Glomerular endothelial cell (primary cell): ENCODE results near the gene RLF. TPM values are rescaled to one million over a fixed set of nuclear protein-coding genes. Genes with fewer than 3 reads are reported as not detected.
A peak's percentile ranks its signal among the peaks of the same experiment; 100 is the strongest.

ENCODE experiments used
- DNase-seq: peaks from one replicate; pipeline ENCODE4 v3.0.0-alpha.2; 2011; ENCODE audit warnings: low read depth, low spot score; ENCODE audit errors: extremely low read depth
- total RNA-seq: library from RNA; depleted of rRNA; stranded (reverse); fragments of >200 nt; gene quantifications from 2 replicates; pipeline ENCODE4 v1.2.3, GENCODE V29; 2015

Gene RLF
- total RNA-seq, 1 donor from 2014 or later: 11.4 TPM

DNA sequence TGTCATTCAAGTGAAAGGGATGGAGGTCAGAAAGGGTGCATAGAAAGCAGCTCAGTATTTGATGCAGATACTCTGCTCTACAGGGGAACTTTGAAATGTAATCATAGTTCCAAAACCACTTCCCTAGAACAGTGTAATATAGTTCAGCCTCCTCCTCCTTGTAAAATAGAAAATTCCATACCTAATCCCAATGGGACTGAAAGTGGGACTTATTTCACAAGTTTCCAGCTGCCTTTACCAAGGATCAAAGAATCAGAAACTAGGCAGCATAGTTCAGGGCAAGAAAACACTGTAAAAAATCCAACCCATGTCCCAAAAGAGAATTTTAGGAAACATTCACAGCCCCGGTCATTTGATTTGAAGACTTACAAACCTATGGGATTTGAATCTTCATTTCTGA is 78.4 kb downstream of the RLF start:
- DNase-seq: no peak

DNA sequence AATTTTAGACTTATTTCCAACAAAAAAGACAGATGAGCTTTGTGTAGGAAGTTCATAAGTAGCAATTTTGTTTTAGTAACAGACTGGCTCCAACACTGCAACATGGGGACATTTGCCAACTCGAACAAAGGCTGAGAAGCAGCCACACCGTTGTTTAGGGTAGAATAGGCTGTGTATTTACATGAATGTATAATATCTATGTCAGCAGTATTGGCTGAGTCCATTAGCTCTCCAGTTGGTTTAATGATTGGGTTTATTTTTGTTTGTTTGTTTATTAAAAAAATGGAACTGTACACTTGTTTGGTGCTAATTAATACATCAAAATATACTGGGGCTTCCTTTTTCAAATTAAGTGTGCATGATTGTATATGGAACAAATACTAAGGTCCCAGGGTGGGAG is 79.2 kb downstream of the RLF start:
- DNase-seq: no peak

DNA sequence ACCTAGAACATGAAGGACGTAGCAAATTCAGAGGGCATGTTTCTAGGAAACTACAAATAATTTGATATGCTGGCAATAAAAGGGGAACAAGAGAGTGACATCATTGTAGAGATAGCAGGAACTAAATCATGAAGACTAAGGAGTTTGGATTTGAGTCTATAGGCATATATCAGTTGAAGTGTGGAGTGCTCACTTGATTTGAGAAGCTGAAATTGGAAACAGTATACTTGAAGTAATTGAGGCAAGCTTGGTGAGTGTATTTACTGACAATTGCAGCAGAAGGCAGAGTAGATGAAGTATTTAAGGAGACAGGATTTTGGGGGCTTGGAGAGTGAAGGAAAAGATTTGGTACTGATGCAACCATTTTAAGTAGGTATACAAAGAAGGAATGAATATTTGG is 80.2 kb downstream of the RLF start:
- no peak for DNase-seq

DNA sequence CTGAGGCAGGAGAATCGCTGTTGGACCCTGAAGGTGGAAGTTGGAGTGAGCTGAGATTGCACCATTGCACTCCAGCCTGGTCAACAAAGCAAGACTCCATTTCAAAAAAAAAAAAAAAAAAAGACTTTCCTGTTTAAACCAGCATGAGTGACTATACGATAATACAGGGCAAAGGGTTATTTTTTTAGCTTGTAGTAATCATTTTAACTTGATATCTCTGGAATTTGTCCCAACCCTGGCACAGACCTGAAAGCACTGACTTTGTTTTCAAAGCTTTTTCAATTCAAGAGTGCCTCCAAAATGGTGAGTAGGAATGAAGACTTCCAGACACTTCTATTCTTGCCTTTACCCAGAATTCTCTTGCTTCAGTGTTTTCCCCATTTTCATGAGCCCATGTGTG is 82.2 kb downstream of the RLF start:
- DNase-seq: no peak

DNA sequence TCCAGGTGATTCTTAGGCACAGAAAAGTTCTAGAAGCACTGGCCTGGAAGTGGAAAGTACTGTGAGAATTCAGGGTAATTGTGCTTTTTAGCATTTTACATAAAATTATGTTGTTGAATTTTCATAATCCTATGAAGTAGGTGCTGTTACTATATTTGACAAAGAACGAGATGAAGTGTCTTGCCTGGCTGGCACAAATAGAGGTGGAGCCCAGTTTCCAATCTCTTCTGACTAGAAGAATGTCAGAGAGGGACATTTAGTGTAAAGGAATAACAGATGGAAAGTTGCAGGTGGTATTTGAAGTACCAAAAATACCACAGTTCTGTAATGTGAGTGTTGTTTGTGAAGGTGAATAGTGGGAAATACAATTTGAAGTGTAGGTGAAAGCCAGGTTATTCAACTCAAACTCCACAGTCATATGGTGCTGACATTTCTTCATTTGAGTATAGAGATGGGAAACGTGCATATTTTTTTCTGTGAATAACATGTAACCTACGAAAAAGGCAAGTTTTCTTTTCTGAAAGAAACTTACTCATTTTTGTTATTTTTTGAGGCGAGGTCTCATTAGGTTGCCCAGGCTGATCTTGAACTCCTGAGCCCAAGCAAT is 83.1 kb downstream of the RLF start:
- DNase-seq: no peak

DNA sequence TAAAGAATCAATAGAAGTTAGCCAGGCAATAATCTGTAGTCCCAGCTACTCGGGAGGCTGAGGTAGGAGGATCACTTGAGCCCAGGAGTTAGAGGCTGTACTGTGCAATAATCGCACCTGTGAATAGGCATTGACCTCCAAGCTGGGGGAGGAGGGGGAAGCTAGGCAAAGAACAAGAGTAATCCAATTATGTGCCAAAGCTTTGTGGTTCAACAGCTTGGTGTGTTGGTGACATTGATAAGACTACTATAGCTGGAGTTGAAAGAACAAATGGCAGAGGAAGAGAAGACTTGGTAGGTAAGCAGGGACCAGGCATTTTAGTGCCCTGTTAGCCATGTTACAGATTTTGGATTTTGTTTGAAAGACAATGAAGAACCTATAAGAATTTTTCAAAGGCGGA is 84.5 kb downstream of the RLF start:
- no peak for DNase-seq

DNA sequence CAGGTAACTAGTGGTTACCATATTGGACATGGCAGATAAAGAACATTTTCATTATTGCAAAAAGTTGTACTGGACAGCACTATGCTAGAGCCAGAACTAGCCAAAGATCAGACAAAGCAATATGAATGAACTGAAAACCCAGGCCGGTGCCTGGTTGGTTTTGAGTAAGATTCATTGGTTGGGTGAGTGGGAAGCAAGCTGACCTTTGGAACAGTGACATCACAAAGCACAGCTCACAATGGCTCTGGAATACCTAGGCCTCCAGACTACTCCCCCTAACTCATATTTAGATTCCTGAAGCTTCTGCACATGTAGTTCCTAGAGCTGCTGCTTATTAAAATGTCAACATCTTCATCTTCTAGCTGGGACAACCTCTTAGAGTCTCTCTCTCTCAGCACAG is 86.5 kb downstream of the RLF start, which contains the start of gene TMCO2:
Gene TMCO2, plus strand, starts transcription at position 283 of the 400 bp plus-strand sequence. Its CDS starts 57 bp downstream, at position 340.
- DNase-seq: no peak

DNA sequence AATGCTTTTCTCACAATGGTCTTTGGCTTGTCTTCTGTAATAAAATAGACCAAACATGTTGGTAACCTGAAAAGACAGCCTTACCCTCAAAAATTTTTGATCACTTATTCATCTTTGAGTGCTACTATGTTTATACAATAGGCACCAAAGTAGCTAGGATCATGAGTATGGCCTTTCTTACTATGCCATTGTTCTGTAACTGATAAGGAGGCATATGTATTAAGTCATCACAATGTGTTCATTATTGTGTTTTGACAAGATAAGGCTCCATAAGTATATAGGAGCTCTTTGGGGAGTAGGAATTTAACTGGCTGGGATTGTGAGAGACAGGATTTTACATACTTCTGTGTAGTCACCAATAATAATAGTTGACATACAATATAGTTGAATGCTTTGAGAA is 87.2 kb downstream of the RLF start:
- peak; percentile 27 for DNase-seq

DNA sequence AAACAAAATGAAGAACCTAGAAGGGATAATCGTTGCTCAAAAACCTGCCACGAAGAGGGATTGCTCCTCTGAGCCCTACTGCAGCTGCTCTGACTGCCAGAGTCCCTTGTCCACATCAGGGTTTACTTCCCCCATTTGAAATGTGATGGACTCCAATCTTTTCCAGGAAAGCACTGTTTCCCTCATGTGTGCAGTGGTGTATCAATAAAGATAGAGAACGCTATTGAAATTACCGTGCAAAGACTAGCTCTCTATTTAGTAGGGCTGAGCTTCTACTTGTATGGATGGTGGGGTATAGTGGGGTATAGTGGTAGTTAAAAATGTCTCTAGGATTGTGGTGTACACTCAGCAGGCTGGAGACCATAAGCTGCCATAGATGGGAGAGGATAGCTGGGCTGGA is 90.3 kb downstream of the RLF start:
- DNase-seq: no peak

DNA sequence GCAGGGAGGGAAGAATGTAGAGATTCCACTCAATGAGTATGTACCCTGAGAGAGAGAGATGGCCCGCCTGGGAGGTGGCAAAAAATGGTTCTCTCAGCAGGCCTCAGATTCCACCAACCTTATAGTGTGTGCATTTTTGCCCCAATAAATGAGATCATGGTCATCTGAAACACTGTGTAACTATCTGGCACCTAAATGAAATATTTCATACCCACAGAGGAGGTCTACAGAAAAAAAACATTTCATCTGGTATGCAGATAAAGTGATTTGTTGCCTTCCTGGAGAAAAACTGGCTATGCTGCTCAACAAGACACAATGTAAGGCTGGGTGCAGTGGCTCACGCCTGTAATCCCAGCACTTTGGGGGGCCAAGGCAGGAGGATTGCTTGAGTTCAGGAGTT is 91.4 kb downstream of the RLF start:
- no peak for DNase-seq

DNA sequence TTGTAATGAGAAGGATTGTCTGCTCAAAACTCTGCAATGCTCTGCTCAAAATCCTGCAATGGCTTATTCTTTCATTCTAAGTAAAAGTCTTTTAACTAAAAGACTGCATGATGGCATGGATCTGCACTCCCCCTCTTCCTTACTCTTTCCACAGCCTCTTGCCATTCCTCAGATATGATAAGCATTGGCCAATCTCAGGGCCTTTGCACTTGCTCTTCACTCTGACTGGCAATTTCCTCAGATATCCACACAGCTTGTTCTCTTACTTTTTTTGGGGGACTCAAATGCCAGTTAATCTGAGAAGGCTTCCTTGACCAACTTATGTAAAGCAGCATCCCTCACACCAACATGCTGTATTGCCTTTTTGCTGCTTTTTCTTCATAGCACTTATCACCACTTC is 94.0 kb downstream of the RLF start:
- no peak for DNase-seq

DNA sequence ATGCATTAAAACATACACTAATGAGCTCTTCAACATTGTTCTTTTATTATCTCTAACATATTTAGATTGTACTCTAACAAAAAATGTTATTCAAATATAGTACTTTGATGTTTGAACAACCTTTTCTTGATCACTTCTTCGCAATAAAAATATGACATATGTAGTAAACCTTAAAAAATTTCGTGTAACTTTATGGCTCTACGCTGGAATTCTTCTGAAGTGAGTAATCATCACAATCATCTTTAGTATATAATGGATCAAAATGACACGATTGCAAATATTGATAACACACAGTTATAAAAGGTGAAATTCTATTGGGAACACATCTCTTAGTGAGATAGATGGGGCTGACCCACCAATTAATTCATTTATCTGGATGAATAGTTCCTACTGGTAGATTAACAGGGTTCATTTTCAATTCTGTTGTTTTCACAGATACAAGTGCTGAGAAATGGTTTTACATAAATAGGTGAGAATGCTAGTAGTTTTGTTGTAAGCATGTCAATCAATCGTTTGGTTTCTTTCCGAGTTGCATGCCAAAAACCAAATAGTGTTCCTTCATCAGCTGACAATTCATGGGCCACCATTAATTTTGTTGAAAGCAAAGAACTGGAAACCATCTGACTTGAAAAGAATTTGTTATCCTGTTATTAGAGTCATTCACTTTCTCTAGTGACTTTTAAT is 95.4 kb downstream of the RLF start:
- no peak for DNase-seq

DNA sequence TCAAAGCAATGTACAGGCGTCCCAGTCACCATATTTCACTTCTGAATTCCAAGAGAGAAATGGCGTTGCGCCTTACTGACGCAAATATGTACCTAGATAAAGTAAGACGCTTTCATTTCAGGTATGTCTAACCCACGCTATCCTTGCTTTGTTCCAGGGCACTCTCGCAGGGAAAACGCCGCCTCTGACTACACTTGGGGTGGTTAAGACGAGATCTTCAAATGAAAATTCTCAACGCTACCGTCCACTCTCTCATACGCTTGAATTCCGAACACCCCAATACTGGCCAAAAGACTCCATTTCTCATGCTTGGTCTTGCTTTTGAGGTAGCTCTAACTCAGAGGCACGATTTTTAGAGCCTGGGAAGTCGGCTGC is 96.1 kb downstream of the RLF start:
- DNase-seq: no peak

DNA sequence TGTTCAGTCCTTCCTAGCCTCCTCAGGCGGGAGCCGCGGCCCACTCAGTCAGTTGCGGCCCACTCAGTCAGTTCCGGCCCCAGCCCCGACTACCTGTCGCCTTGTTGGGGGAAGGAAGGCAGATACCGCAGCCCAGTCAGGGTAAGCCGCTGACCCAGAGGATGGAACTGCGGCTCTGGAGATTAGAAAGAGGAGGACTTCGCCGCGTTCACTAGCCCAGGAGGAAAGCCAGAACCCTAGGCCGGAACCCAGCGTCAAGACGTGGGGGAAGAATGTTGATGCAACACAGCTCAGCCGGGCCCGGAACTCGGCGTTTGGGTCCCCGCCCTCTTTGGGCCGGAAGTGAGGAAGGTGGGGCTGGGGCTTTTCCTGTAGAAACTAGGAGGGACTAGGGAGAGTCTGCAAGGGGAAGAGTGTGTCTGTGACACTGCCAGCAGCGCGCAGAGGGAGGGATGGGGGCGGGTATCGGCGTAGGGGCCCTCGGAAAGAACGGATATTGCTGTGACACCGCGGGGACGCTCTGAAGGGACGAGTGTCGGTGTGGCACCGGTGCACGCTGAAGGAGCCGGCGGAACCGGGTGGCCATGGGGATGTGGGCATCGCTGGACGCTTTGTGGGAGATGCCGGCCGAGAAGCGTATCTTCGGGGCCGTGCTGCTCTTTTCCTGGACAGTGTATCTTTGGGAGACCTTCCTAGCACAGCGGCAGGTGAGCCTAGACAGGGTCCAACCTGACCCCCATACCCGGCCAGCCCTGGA is 96.7 kb downstream of the RLF start, which contains the start of gene ZMPSTE24:
Gene ZMPSTE24, plus strand, starts transcription at position 549 of the 757 bp plus-strand sequence. Its CDS starts 36 bp downstream, at position 585.
- DNase-seq: peak; percentile 83

DNA sequence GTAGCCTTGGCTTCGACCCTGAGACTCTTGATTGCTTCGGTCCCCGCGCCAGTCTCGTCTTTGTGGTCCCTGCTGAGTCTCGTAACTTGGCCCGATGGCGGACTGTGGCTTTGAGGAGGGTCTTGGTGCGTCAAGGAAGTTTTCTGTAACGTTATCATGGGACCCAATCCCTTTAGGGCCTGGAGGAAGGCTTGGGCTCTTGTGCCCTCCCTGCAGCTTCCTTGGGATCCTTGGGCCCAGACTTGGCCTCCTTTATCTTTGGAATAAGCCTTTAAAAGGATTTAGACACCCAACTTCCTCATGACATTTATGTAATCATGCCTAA is 97.2 kb downstream of the RLF start:
- DNase-seq: no peak

DNA sequence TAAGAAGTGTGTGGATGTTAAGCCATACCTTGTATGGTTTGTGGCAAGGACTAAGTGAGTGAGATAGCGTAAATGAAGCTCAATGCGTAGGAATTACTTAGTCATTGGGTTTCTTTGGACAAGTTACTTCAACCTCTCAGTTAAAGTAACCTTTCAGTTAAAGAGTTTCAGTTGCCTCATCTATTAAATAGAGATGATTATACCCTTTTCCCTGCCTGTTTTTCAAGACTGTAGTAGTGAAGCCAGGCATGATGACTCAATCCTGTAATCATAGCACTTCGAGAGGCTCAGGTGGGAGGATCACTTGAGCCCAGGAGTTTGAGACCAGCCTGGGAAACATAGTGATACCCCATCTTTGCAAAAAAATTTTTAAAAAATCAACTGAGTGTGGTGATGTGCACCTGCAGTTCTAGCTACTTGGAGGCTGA is 103.2 kb downstream of the RLF start:
- DNase-seq: no peak

DNA sequence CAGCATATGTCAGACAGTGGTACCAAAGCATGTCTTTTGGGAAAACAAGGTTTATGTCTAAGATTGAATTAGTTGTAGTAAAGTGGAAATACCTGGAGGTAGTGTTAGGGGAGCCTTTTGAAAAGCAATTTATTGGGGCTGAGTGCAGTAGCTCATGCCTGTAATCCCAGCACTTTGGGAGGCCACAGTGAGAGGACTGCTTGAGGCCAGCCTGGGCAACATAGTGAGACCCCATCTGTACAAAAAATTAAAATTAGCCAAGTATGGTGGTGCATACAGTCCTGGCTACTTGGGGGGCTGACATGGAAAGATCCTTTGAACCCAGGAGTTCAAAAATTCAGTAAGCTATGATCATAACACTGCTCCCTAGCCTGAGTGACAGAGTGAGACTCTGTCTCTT is 104.1 kb downstream of the RLF start:
- no peak for DNase-seq

DNA sequence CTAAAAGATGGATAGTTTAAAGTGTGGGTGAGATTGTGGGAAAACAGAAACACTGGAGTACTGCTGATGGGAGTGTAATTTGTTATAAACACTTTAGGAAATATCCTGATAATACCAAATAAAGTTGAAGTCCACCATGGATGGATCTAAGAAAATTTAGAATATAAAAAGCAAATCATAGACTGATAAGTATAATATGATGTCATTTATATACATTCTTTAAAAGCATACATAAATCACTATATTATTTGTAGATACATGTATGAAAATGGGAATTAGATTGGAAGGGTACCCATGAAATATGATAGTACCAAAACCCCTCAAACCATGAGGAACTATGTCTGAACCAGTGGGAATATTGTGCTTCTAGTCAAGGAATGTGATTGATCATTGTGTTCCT is 104.7 kb downstream of the RLF start:
- no peak for DNase-seq

DNA sequence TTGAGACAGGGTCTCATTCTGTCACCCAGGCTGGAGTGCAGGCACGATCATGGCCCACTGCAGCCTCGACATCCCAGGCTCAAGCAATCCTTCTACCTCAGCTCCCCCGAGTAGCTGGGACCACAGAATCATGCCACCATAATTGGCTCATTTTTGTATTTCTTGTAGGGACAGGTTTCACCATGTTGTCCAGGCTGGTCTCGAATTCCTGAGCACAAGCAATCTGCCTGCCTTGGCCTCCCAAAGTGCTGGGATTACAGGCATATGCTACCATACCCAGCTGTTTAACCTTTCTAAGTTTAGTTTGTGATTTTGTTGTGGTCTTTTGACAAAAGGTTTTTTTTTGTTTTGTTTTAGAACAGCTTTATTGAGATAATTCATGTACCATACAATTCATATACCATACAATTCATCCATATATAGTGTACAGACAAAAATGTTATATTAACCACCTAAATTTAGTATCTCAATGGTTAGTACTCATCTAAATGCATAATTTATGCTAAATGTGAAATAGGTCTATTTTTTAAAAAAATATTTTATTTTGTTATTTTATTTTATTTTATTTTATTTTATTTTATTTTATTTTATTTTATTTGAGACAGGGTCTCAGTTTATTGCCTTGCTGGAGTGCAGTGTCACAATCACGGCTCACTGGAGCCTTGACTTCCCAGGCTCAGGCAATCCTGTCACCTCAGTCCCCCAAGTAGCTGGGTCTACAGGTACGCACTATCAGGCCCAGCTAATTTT is 105.8 kb downstream of the RLF start:
- DNase-seq: no peak

DNA sequence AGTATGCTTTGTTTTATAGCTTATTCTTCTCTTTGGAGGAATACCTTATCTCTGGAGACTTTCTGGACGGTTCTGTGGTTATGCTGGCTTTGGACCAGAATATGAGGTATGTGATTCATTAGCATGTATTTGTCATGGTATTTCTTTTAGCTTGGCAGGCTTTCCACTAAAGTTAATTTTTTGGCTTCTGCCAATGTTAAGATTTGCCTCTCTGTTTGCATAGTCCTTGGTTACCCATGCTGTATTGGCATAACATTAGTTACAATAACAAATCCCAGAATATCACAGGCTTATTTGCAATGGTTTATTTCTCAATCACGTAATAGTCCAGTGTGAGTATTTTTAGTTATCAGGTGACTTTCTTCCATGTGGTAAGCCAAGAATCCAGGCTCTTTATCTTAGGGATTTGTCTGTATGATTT is 106.6 kb downstream of the RLF start:
- DNase-seq: no peak

DNA sequence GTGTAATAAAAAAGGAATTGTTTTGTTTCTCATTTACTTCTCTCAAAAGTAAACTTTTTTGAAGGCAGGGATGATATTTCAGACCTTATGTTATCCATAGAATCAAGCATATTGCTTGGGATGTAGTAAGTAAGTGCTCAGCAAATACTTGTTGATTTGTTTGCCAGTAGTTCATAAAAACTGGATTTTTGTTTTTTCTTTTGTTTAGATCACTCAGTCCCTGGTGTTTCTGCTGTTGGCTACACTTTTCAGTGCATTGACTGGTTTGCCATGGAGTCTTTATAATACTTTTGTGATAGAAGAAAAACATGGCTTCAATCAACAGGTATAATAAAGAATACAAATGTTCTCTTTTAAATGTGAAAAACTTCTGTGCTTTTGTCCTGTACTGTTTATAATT is 107.0 kb downstream of the RLF start:
- no peak for DNase-seq
